HEK293 (cell line): Measurements from ENCODE around the gene ABHD13.

Experiments
- CTCF ChIA-PET: fragments of 350-600 bp; formaldehyde crosslinking; extraction: SDS; loops from one replicate; lab custom pipeline; 2021; ENCODE audit warnings: antibody characterized with exemption; lab: Yijun Ruan, JAX
- POLR2A ChIA-PET: fragments of 300-600 bp; formaldehyde crosslinking; extraction: SDS; loops from one replicate; lab custom pipeline; 2020; ENCODE audit warnings: antibody characterized with exemption, inconsistent platforms; lab: Yijun Ruan, JAX
- H3K27ac ChIP-seq: fragments of 200-500 bp; sonication (Bioruptor generic); 2 replicates; pipeline ENCODE4 v1.5.1; 2014; ENCODE audit warnings: low read depth, low read length, control low read depth, inconsistent platforms; ENCODE audit errors: extremely low read depth
- H3K36me3 ChIP-seq, 2 experiments: fragments of 200-500 bp in 1 of 2; sonication (Bioruptor generic) in 1 of 2; 1 replicate in 1 of 2; 2 replicates in 1 of 2; pipeline ENCODE4 v1.5.1; 2014 to 2017; ENCODE audit warnings: inconsistent platforms in 2 of 2, low read length in 2 of 2; ENCODE audit not compliant: control insufficient read depth in 2 of 2, insufficient read depth in 1 of 2
- H3K4me1 ChIP-seq: fragments of 200-500 bp; sonication (Bioruptor generic); 2 replicates; pipeline ENCODE4 v1.5.1; 2014; ENCODE audit warnings: mild to moderate bottlenecking, low read length, inconsistent platforms; ENCODE audit not compliant: control insufficient read depth, insufficient read depth
- H3K4me3 ChIP-seq: 2 replicates; pipeline ENCODE4 v1.5.1; 2011; ENCODE audit warnings: low read depth, mild to moderate bottlenecking, control low read depth, low read length, moderate library complexity
- H3K9me3 ChIP-seq: fragments of 200-500 bp; sonication (Bioruptor generic); 2 replicates; pipeline ENCODE4 v1.5.1; 2014; ENCODE audit warnings: low read depth, low read length, inconsistent platforms; ENCODE audit not compliant: control insufficient read depth, insufficient read depth
- BCL6B ChIP-seq: fragments of 450-650 bp; formaldehyde crosslinking; IDR thresholded peaks from 2 replicates; pipeline ENCODE4 v1.5.1; 2017; ENCODE audit warnings: missing biosample characterization, missing genetic modification characterization
- ELK4 ChIP-seq: IDR thresholded peaks from 2 replicates; pipeline ENCODE4 v1.6.1; 2011; ENCODE audit warnings: mild to moderate bottlenecking, low read depth, low read length, borderline replicate concordance
- GLI4 ChIP-seq: fragments of 450-650 bp; formaldehyde crosslinking; IDR thresholded peaks from 2 replicates; pipeline ENCODE4 v1.5.1; 2016; ENCODE audit warnings: missing biosample characterization, missing genetic modification characterization
- GLIS1 ChIP-seq: fragments of 450-650 bp; formaldehyde crosslinking; IDR thresholded peaks from 2 replicates; pipeline ENCODE4 v1.5.1; 2016; ENCODE audit warnings: missing biosample characterization, missing genetic modification characterization
- HOXD13 ChIP-seq: sonication (generic); formaldehyde crosslinking; IDR thresholded peaks from 2 replicates; pipeline ENCODE4 v1.8.0; 2022; ENCODE audit warnings: missing genetic modification reagents, borderline replicate concordance
- KLF1 ChIP-seq: fragments of 450-650 bp; formaldehyde crosslinking; IDR thresholded peaks from 2 replicates; pipeline ENCODE4 v1.5.1; 2016; ENCODE audit warnings: missing biosample characterization, missing genetic modification characterization
- KLF8 ChIP-seq: fragments of 450-650 bp; formaldehyde crosslinking; IDR thresholded peaks from 2 replicates; pipeline ENCODE4 v1.5.1; 2016; ENCODE audit warnings: missing biosample characterization, missing genetic modification characterization
- SP3 ChIP-seq: fragments of 450-650 bp; formaldehyde crosslinking; IDR thresholded peaks from 2 replicates; pipeline ENCODE4 v1.5.1; 2016; ENCODE audit warnings: missing biosample characterization, missing genetic modification characterization
- ZFHX2 ChIP-seq: fragments of 450-650 bp; formaldehyde crosslinking; conservative IDR thresholded peaks from 2 replicates; pipeline ENCODE4 v1.5.1; 2016; ENCODE audit warnings: missing biosample characterization, missing genetic modification characterization
- ZNF146 ChIP-seq: fragments of 450-650 bp; formaldehyde crosslinking; IDR thresholded peaks from 2 replicates; pipeline ENCODE4 v1.5.1; 2016; ENCODE audit warnings: missing biosample characterization, missing genetic modification characterization
- ZNF175 ChIP-seq: fragments of 450-650 bp; formaldehyde crosslinking; IDR thresholded peaks from 2 replicates; pipeline ENCODE4 v1.5.1; 2016; ENCODE audit warnings: missing biosample characterization, missing genetic modification characterization
- ZNF184 ChIP-seq: fragments of 450-650 bp; IDR thresholded peaks from 2 replicates; pipeline ENCODE4 v1.5.1; 2018; ENCODE audit warnings: missing biosample characterization, mild to moderate bottlenecking, missing genetic modification characterization
- ZNF248 ChIP-seq: fragments of 450-650 bp; formaldehyde crosslinking; IDR thresholded peaks from 2 replicates; pipeline ENCODE4 v1.5.1; 2017; ENCODE audit warnings: missing biosample characterization, missing genetic modification characterization
- ZNF280D ChIP-seq: fragments of 450-650 bp; formaldehyde crosslinking; IDR thresholded peaks from 2 replicates; pipeline ENCODE4 v1.5.1; 2016; ENCODE audit warnings: missing biosample characterization, missing genetic modification characterization
- ZNF292 ChIP-seq: fragments of 450-650 bp; formaldehyde crosslinking; IDR thresholded peaks from 2 replicates; pipeline ENCODE4 v1.5.1; 2016; ENCODE audit warnings: low read depth, missing biosample characterization, missing genetic modification characterization, borderline replicate concordance
- ZNF311 ChIP-seq: fragments of 450-650 bp; formaldehyde crosslinking; IDR thresholded peaks from 2 replicates; pipeline ENCODE4 v1.5.1; 2017; ENCODE audit warnings: missing biosample characterization, missing genetic modification characterization, borderline replicate concordance
- ZNF350 ChIP-seq: fragments of 450-650 bp; formaldehyde crosslinking; IDR thresholded peaks from 2 replicates; pipeline ENCODE4 v1.5.0; 2017; ENCODE audit warnings: missing biosample characterization, mild to moderate bottlenecking, missing genetic modification characterization
- ZNF501 ChIP-seq: fragments of 450-650 bp; formaldehyde crosslinking; IDR thresholded peaks from 2 replicates; pipeline ENCODE4 v1.5.1; 2016; ENCODE audit warnings: missing biosample characterization, missing genetic modification characterization
- ZNF555 ChIP-seq: fragments of 450-650 bp; formaldehyde crosslinking; conservative IDR thresholded peaks from 2 replicates; pipeline ENCODE4 v1.5.1; 2017; ENCODE audit warnings: missing biosample characterization, mild to moderate bottlenecking, missing genetic modification characterization, inconsistent platforms
- ZNF580 ChIP-seq: fragments of 450-650 bp; formaldehyde crosslinking; IDR thresholded peaks from 2 replicates; pipeline ENCODE4 v1.5.1; 2016; ENCODE audit warnings: missing biosample characterization, missing genetic modification characterization
- ZNF623 ChIP-seq: fragments of 450-650 bp; formaldehyde crosslinking; IDR thresholded peaks from 2 replicates; pipeline ENCODE4 v1.5.1; 2016; ENCODE audit warnings: missing biosample characterization, missing genetic modification characterization
- ZNF654 ChIP-seq: fragments of 450-650 bp; formaldehyde crosslinking; IDR thresholded peaks from 2 replicates; pipeline ENCODE4 v1.5.1; 2016; ENCODE audit warnings: low read depth, missing biosample characterization, missing genetic modification characterization
- ZNF768 ChIP-seq: fragments of 450-650 bp; formaldehyde crosslinking; IDR thresholded peaks from 2 replicates; pipeline ENCODE4 v1.5.1; 2018; ENCODE audit warnings: missing biosample characterization, mild to moderate bottlenecking, missing genetic modification characterization
- ZXDB ChIP-seq: fragments of 450-650 bp; formaldehyde crosslinking; IDR thresholded peaks from 2 replicates; pipeline ENCODE4 v1.5.1; 2016; ENCODE audit warnings: missing biosample characterization, missing genetic modification characterization

The ABHD13 gene

GRCh38 chr13:108178078-108178477 is 40.1 kb upstream of the ABHD13 start:
- POLR2A ChIA-PET, result no interaction called here
- TF ChIP-seq BCL6B (tag by site-specific recombination) (no peak), GLIS1 (tag by site-specific recombination) (no peak), ZNF501 (tag by site-specific recombination) (no peak), ZNF350 (tag by site-specific recombination) (no peak), ZNF146 (tag by site-specific recombination) (no peak), ZNF175 (no peak), ZXDB (no peak), ZNF623 (no peak), HOXD13 (CRISPR knock-in tag) (no peak), ZNF280D (no peak)
- CTCF ChIA-PET, result interaction anchor here (0.9 to 1.0 kb wide), 2 partner anchors 19 to 22 kb away, joined by 3 read pairs; no protein-coding TSS in a partner anchor

GRCh38 chr13:108182652-108183051 is 35.5 kb upstream of the ABHD13 start:
- Histone ChIP-seq H3K27ac (no peak overlapping the region), H3K36me3 (no peaks in the 10 kb centered on the region), H3K4me1 (no peaks in the 10 kb centered on the region), H3K9me3 (no peaks in the 10 kb centered on the region), H3K4me3 (no peak overlapping the region)
- ChIA-PET CTCF (interaction anchor here (0.6 kb wide), 1 partner anchor 1833 kb away, joined by 3 read pairs; no protein-coding TSS in a partner anchor), POLR2A (no interaction called here)
- TF ChIP-seq ELK4 (no peak), ZNF768 (tag by site-specific recombination) (no peak), ZNF292 (tag by site-specific recombination) (no peak), ZFHX2 (no peak), ZNF555 (tag by site-specific recombination) (no peak), ZNF184 (tag by site-specific recombination) (no peak), GLI4 (no peak), ZNF580 (tag by site-specific recombination) (no peak), SP3 (tag by site-specific recombination) (no peak), ZNF175 (no peak), ZNF311 (tag by site-specific recombination) (no peak), ZNF654 (tag by site-specific recombination) (no peak), KLF1 (tag by site-specific recombination) (no peak), ZNF248 (tag by site-specific recombination) (no peak), KLF8 (tag by site-specific recombination) (no peak)

More at GRCh38 chr13:108178078-108178477, 40.1 kb upstream of the ABHD13 start:
- H3K4me1 ChIP-seq, result no peaks in the 10 kb centered on the region
- no peak overlapping the region for H3K27ac ChIP-seq
- no peak overlapping the region for H3K4me3 ChIP-seq
- no peaks in the 10 kb centered on the region for H3K9me3 ChIP-seq
- H3K36me3 ChIP-seq, result no peaks in the 10 kb centered on the region
